ENCODE data around the gene SEH1L.
"Not testable (repeated sequence)": the region's sequence is repeated elsewhere in the genome, so short reads cannot be mapped to it uniquely, and the experiment has no call there.

The SEH1L gene

GRCh38 chr18:12996661-12997292 lies 49.0 kb downstream of the SEH1L start:
- DNase-seq: no peak

- not testable (repeated sequence) for DNase-seq
These were observed 49.5 kb downstream of the SEH1L start for GRCh38 chr18:12997330-12997729.

GRCh38 chr18:12998332-12999060 lies 50.7 kb downstream of the SEH1L start:
- DNase-seq: no peak

GRCh38 chr18:13003466-13003896 lies 55.7 kb downstream of the SEH1L start:
- no peak for DNase-seq

- no peak for DNase-seq
These were observed 56.6 kb downstream of the SEH1L start for GRCh38 chr18:13004396-13004795.

GRCh38 chr18:13005289-13005688 lies 57.5 kb downstream of the SEH1L start:
- no peak for DNase-seq

- no peak for DNase-seq
These were observed 58.9 kb downstream of the SEH1L start for GRCh38 chr18:13006531-13007247.

GRCh38 chr18:13007248-13007560 lies 59.4 kb downstream of the SEH1L start:
- no peak for DNase-seq

GRCh38 chr18:13011719-13012118 lies 63.9 kb downstream of the SEH1L start:
- DNase-seq: no peak

GRCh38 chr18:13014232-13014631 lies 66.4 kb downstream of the SEH1L start:
- no peak for DNase-seq

- no peak for DNase-seq
These were observed 67.0 kb downstream of the SEH1L start for GRCh38 chr18:13014818-13015217.

- no peak for DNase-seq
These were observed 69.5 kb downstream of the SEH1L start for GRCh38 chr18:13017247-13017875.

- no peak for DNase-seq
These were observed 70.6 kb downstream of the SEH1L start for GRCh38 chr18:13018374-13018773.

GRCh38 chr18:13019301-13019700 lies 71.5 kb downstream of the SEH1L start:
- no peak for DNase-seq

GRCh38 chr18:13022644-13023043 lies 74.8 kb downstream of the SEH1L start:
- no peak for DNase-seq

- no peak for DNase-seq
These were observed 77.4 kb downstream of the SEH1L start for GRCh38 chr18:13025233-13025632.

GRCh38 chr18:13026583-13027270 lies 78.9 kb downstream of the SEH1L start:
- no peak for DNase-seq

GRCh38 chr18:13028869-13029268 lies 81.1 kb downstream of the SEH1L start:
- DNase-seq: no peak

- DNase-seq: no peak
These were observed 84.4 kb downstream of the SEH1L start for GRCh38 chr18:13032173-13032572.

- no peak for DNase-seq
These were observed 87.6 kb downstream of the SEH1L start for GRCh38 chr18:13035249-13035914.

GRCh38 chr18:13036622-13037320 lies 89.0 kb downstream of the SEH1L start:
- DNase-seq: no peak

Measured in activated CD8-positive, alpha-beta memory T cell treated with anti-CD3 and anti-CD28 coated beads, Interleukin-2, amount 50 U/mL, for 4 hours (primary cell).